ENCODE results near the gene TBC1D14. TPM values are rescaled to one million over a fixed set of nuclear protein-coding genes. Genes with fewer than 3 reads are reported as not detected.

The TBC1D14 gene
- total RNA-seq, 4 donors from 2014 or later = 44.8 to 67.7 (median 55.7) TPM

DNA sequence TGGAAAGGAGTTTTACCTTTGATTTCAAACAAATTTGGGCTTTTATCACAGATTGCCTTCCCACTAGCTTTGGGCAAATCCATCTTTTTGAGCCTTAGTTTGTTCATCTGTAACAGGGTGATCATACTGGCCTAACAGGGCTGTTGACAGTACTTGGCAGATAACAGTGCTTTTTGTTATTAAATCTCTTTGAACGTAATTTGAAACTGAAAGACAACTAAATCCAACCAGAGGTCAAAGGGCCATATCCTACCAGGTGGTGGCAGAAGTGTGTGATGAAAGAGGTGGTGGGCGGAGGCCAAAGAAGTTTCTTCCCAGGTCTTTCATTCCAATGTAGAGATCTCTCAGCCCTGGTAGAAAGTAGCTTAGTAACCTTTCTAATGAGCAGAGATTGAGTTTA lies 98.3 kb downstream of the TBC1D14 start:
- TF ChIP-seq, protein P1, sequence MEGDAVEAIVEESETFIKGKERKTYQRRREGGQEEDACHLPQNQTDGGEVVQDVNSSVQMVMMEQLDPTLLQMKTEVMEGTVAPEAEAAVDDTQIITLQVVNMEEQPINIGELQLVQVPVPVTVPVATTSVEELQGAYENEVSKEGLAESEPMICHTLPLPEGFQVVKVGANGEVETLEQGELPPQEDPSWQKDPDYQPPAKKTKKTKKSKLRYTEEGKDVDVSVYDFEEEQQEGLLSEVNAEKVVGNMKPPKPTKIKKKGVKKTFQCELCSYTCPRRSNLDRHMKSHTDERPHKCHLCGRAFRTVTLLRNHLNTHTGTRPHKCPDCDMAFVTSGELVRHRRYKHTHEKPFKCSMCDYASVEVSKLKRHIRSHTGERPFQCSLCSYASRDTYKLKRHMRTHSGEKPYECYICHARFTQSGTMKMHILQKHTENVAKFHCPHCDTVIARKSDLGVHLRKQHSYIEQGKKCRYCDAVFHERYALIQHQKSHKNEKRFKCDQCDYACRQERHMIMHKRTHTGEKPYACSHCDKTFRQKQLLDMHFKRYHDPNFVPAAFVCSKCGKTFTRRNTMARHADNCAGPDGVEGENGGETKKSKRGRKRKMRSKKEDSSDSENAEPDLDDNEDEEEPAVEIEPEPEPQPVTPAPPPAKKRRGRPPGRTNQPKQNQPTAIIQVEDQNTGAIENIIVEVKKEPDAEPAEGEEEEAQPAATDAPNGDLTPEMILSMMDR (IDR thresholded peaks at IDR 0.05) = no peak
- peaks cover 0 to 87% (median 0%) of the 10 kb centered on the region in 3 donors for H3K36me3 ChIP-seq
- H3K27me3 ChIP-seq = no peaks in the 10 kb centered on the region
- DNase-seq = no peak
- H3K4me3 ChIP-seq = no peak overlapping the region
- peak overlapping the region in 1 of 4 donors; percentile 7 for H3K27ac ChIP-seq
- H3K9me3 ChIP-seq = no peaks in the 10 kb centered on the region
- peaks cover 0 to 13% (median 0%) of the 10 kb centered on the region in 4 donors for H3K4me1 ChIP-seq

DNA sequence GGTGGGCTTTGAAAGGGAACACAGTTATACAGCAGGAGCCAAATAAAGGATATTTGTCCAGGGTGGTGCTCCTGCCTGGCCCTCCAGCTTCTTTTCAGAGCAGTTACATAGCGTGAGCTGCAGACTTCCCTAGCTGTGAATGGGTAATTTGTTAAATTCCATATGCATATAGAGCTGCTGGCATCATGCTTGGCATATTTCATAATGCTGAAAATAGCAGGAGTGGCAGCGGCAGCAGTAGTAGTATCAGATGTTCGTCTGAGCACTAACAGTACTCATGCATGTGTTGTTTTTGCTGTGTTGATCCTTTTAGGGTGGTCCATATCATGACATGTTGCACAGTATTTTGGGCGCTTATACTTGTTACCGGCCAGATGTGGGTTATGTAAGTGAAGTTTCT lies 99.9 kb downstream of the TBC1D14 start:
- Histone ChIP-seq H3K9me3 (no peaks in the 10 kb centered on the region), H3K27me3 (no peaks in the 10 kb centered on the region), H3K4me3 (no peak overlapping the region), H3K27ac (no peak overlapping the region), H3K36me3 (peaks cover 0 to 86% (median 0%) of the 10 kb centered on the region in 3 donors), H3K4me1 (peaks cover 0 to 13% (median 0%) of the 10 kb centered on the region in 4 donors)
- no peak for DNase-seq
- no peak for TF ChIP-seq POLR2A (IDR thresholded peaks at IDR 0.05)
- TF ChIP-seq, protein P1 (IDR thresholded peaks at IDR 0.05) = no peak

DNA sequence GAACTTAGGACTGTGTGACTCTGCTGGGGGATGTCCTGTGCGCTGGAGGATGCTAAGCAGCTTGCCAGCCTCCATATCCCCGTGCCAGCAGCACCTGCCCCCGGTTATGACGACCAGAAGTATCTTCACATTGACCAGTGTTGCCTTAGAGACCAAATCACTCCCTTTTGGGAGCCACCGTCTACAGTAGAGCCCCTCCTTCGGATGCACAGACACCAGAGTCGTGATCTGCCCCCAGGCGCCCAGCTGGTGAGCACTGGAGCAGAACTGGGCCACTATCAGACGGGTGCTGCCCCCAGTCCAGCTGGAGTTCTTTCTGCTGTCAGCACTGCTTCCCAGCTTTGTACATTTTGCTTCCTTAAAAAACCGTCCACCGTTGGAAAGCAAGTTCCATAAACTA lies 103.5 kb downstream of the TBC1D14 start:
- Histone ChIP-seq H3K27ac (no peak overlapping the region), H3K36me3 (peaks cover 0 to 93% (median 0%) of the 10 kb centered on the region in 3 donors)

DNA sequence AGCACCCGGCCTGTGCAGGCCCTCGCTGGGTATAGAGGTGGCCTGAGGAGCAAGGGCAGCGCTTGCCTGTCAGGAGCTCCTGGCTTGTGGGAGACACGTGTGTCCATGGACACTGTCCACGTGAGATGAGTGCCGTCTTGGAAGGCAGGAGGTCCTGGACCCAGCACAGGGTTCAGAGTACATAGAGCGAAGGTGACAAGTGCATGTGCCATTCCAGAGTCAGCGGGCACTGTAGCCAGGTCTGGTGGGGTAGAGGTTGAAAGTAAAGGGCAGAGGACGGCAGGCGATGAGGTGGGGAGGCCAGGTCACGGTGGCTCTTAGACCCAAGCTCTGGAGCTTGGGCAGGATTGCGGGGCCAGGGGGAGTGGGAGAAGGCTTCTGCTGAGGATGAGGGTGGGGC lies 105.2 kb downstream of the TBC1D14 start:
- H3K27me3 ChIP-seq = no peaks in the 10 kb centered on the region
- no peak for DNase-seq
- no peak for TF ChIP-seq POLR2A (IDR thresholded peaks at IDR 0.05)
- TF ChIP-seq, protein P1 (IDR thresholded peaks at IDR 0.05) = no peak
- no peaks in the 10 kb centered on the region for H3K9me3 ChIP-seq
- no peak overlapping the region for H3K4me3 ChIP-seq
- H3K36me3 ChIP-seq = peaks cover 0 to 86% (median 0%) of the 10 kb centered on the region in 3 donors
- H3K27ac ChIP-seq = no peak overlapping the region
- no peaks in the 10 kb centered on the region for H3K4me1 ChIP-seq

More for the DNA sequence above, 103.5 kb downstream of the TBC1D14 start:
- Histone ChIP-seq H3K9me3 (no peaks in the 10 kb centered on the region), H3K4me3 (no peak overlapping the region), H3K27me3 (no peaks in the 10 kb centered on the region), H3K4me1 (no peaks in the 10 kb centered on the region)
- TF ChIP-seq, protein P1 (IDR thresholded peaks at IDR 0.05) = no peak
- TF ChIP-seq POLR2A (IDR thresholded peaks at IDR 0.05) = no peak
- no peak for DNase-seq

DNA sequence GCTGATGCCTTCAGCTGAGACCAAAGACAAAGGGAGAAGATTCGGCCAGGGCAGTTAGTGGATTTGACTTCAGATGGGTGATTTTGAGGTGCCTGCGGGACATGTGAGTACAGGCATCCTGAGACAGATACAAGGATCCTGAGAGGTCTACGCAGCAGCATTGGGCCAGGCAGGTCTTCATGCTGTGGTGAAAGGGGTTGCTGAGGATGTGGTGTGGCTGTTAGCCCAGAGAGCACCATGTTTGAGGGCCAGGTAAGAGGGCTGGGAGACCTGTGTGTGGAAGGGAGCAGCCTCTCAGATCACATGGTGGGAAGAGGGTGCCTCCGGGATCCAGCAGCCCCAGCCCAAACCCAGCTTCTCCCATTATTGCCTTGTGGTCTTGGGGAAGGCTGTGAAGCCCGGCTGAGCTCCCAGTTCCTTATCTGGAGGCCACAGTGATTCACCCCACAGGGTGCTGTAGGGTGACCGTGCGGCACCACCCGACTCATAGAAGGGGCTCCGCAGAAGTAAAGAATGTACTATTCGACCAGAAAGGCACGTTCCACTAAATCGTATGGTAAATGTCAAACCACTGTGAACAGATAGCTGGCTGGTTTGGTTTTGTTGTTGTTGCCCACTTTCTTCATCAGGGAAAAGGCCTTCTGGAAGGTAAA lies 105.9 kb downstream of the TBC1D14 start:
- DNase-seq = no peak
- TF ChIP-seq, protein P1 (IDR thresholded peaks at IDR 0.05) = no peak
- TF ChIP-seq POLR2A (IDR thresholded peaks at IDR 0.05) = no peak
- Histone ChIP-seq H3K4me3 (no peak overlapping the region), H3K9me3 (no peaks in the 10 kb centered on the region), H3K36me3 (peaks cover 0 to 86% (median 0%) of the 10 kb centered on the region in 3 donors), H3K4me1 (no peaks in the 10 kb centered on the region), H3K27ac (no peak overlapping the region), H3K27me3 (no peaks in the 10 kb centered on the region)
